Liver (tissue), 9 donors: ENCODE results near the gene PGC. TPM values are rescaled to one million over a fixed set of nuclear protein-coding genes. Genes with fewer than 3 reads are reported as not detected.

ENCODE experiments used
- DNase-seq: peaks from one replicate; pipeline ENCODE4 v3.0.0-alpha.2; 2017; ENCODE audit warnings: low spot score
- H3K27ac ChIP-seq, 2 donors: one replicate each; pipeline ENCODE4 v1.7.0; 2013; ENCODE audit warnings: inconsistent platforms in 2 of 2, low read length in 2 of 2, control low read depth in 1 of 2, low read depth in 1 of 2, mild to moderate bottlenecking in 1 of 2
- H3K27me3 ChIP-seq, 4 donors: one replicate each; pipeline versions ENCODE4 v1.6.1 to v1.7.0; 2013; ENCODE audit warnings: low read length in 3 of 4, inconsistent platforms in 1 of 4, mild to moderate bottlenecking in 1 of 4, moderate library complexity in 1 of 4; ENCODE audit not compliant: control insufficient read depth in 4 of 4, insufficient read depth in 4 of 4
- H3K36me3 ChIP-seq, 4 donors: one replicate each; pipeline versions ENCODE4 v1.6.1 to v1.7.0; 2013; ENCODE audit warnings: low read length in 3 of 4, mild to moderate bottlenecking in 3 of 4, low read depth in 1 of 4, moderate library complexity in 1 of 4; ENCODE audit not compliant: control insufficient read depth in 4 of 4, insufficient read depth in 3 of 4
- H3K4me1 ChIP-seq, 4 donors: one replicate each; pipeline versions ENCODE4 v1.6.1 to v1.7.0; 2013; ENCODE audit warnings: low read length in 3 of 4, mild to moderate bottlenecking in 3 of 4, moderate library complexity in 1 of 4; ENCODE audit not compliant: control insufficient read depth in 4 of 4, insufficient read depth in 4 of 4
- H3K4me3 ChIP-seq, 3 donors: one replicate each; pipeline versions ENCODE4 v1.6.1 to v1.7.0; 2013; ENCODE audit warnings: low read length in 3 of 3, control low read depth in 1 of 3, low read depth in 1 of 3, mild to moderate bottlenecking in 1 of 3
- H3K9ac ChIP-seq, 2 donors: one replicate each; pipeline ENCODE4 v1.7.0; 2013; ENCODE audit warnings: low read length in 2 of 2, mild to moderate bottlenecking in 2 of 2, moderate library complexity in 2 of 2, control low read depth in 1 of 2, low read depth in 1 of 2
- H3K9me3 ChIP-seq, 4 donors: one replicate each; pipeline versions ENCODE4 v1.6.1 to v1.7.0; 2013; ENCODE audit warnings: low read length in 3 of 4; ENCODE audit not compliant: control insufficient read depth in 4 of 4
- EGR1 ChIP-seq, 2 donors: IDR thresholded peaks; 2 replicates each; pipeline ENCODE4 v1.6.1; 2016 to 2018; ENCODE audit warnings: antibody characterized with exemption in 2 of 2, low read depth in 2 of 2
- FOXA2 ChIP-seq: IDR thresholded peaks from 2 replicates; pipeline ENCODE4 v1.6.1; 2016; ENCODE audit warnings: antibody characterized with exemption
- GABPA ChIP-seq, 2 donors: IDR thresholded peaks in 1 of 2; conservative IDR thresholded peaks in 1 of 2; 2 replicates each; pipeline ENCODE4 v1.6.1; 2016; ENCODE audit warnings: antibody characterized with exemption in 2 of 2, mild to moderate bottlenecking in 1 of 2, moderate library complexity in 1 of 2
- HNF4A ChIP-seq, 2 donors: conservative IDR thresholded peaks; 2 replicates each; pipeline ENCODE4 v1.6.1; 2016; ENCODE audit warnings: antibody characterized with exemption in 2 of 2, mild to moderate bottlenecking in 2 of 2
- HNF4G ChIP-seq: IDR thresholded peaks from 2 replicates; pipeline ENCODE4 v1.6.1; 2016; ENCODE audit warnings: antibody characterized with exemption
- NR2F2 ChIP-seq: IDR thresholded peaks from 2 replicates; pipeline ENCODE4 v1.6.1; 2016; ENCODE audit warnings: antibody characterized with exemption
- RAD21 ChIP-seq, 2 donors: IDR thresholded peaks; 2 replicates each; pipeline ENCODE4 v1.6.1; 2016; ENCODE audit warnings: antibody characterized with exemption in 2 of 2, mild to moderate bottlenecking in 2 of 2
- RXRA ChIP-seq, 2 donors: IDR thresholded peaks; 2 replicates each; pipeline ENCODE4 v1.6.1; 2017 to 2018; ENCODE audit warnings: antibody characterized with exemption in 2 of 2, mild to moderate bottlenecking in 1 of 2
- SP1 ChIP-seq: IDR thresholded peaks from 2 replicates; pipeline ENCODE4 v1.6.1; 2018; ENCODE audit warnings: antibody characterized with exemption, mild to moderate bottlenecking
- YY1 ChIP-seq: IDR thresholded peaks from 2 replicates; pipeline ENCODE4 v1.6.1; 2016; ENCODE audit warnings: antibody characterized with exemption, mild to moderate bottlenecking
- WGBS: extraction: QIAGEN DNeasy Blood & Tissue Kit; methylation state at CpG from one replicate; pipeline ENCODE4 v1.1.7; 2013; 5-methylcytosine and 5-hydroxymethylcytosine counted together
- polyA plus RNA-seq, 2 donors: library from polyadenylated mRNA; stranded (reverse) in 1 of 2; unstranded in 1 of 2; fragments of 200-250 nt in 1 of 2; fragments of >200 nt in 1 of 2; fragmentation: Nextera tagmentation in 1 of 2; extraction: Ambion mirVana in 1 of 2; gene quantifications; one replicate each; pipeline versions ENCODE4 v1.2.1 to v1.2.3, GENCODE V29; 2013 to 2015
- total RNA-seq, 2 donors: library from RNA; depleted of rRNA; stranded (reverse); fragments of >200 nt; gene quantifications; one replicate each; pipeline ENCODE4 v1.2.3, GENCODE V29; 2014
- TF ChIP-seq, protein P1 (sequence below): fragments of 150-350 bp; IDR thresholded peaks from 2 replicates; pipeline ENCODE4 v1.5.1; 2017; ENCODE audit warnings: improper control_type of control experiment, low read depth, low read length; ENCODE audit not compliant: missing input control
- TF ChIP-seq, protein P2 (sequence below): IDR thresholded peaks from 2 replicates; pipeline ENCODE4 v1.6.1; 2016; ENCODE audit warnings: antibody characterized with exemption
- TF ChIP-seq, protein P3 (sequence below): IDR thresholded peaks from 2 replicates; pipeline ENCODE4 v1.6.1; 2016; ENCODE audit warnings: antibody characterized with exemption
- TF ChIP-seq, protein P4 (sequence below): IDR thresholded peaks from 2 replicates; pipeline ENCODE4 v1.6.1; 2016; ENCODE audit warnings: antibody characterized with exemption
- donor health status: healthy.
- donor health status: healthy.
- donor health status: healthy.
- donor health status: healthy.
- donor health status: healthy.

The PGC gene
- total and polyA plus RNA-seq, 4 donors, result 0.05 to 0.18 TPM; not detected in 2

DNA sequence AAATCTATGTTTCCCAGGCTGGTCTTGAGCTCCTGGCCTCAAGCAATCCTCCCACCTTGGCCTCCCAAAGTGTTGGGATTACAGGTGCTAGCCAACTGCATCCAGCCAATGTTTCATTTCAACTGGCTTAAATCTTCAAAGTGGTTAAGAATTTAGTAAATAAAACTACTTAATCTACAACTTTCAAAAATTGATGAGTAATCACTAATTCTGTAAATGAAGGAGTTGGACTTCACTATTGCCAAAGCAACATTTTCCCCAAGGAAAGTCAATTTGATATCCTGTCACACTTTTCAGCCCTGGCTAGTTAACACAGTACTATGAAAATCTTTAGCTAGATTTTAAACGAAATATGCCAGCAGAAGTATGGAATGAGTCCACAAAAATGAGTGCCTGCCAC, 44.1 kb upstream of the PGC start (continued):
- TF ChIP-seq, protein P1, sequence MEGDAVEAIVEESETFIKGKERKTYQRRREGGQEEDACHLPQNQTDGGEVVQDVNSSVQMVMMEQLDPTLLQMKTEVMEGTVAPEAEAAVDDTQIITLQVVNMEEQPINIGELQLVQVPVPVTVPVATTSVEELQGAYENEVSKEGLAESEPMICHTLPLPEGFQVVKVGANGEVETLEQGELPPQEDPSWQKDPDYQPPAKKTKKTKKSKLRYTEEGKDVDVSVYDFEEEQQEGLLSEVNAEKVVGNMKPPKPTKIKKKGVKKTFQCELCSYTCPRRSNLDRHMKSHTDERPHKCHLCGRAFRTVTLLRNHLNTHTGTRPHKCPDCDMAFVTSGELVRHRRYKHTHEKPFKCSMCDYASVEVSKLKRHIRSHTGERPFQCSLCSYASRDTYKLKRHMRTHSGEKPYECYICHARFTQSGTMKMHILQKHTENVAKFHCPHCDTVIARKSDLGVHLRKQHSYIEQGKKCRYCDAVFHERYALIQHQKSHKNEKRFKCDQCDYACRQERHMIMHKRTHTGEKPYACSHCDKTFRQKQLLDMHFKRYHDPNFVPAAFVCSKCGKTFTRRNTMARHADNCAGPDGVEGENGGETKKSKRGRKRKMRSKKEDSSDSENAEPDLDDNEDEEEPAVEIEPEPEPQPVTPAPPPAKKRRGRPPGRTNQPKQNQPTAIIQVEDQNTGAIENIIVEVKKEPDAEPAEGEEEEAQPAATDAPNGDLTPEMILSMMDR, result no peak
- TF ChIP-seq NR2F2, result no peak

DNA sequence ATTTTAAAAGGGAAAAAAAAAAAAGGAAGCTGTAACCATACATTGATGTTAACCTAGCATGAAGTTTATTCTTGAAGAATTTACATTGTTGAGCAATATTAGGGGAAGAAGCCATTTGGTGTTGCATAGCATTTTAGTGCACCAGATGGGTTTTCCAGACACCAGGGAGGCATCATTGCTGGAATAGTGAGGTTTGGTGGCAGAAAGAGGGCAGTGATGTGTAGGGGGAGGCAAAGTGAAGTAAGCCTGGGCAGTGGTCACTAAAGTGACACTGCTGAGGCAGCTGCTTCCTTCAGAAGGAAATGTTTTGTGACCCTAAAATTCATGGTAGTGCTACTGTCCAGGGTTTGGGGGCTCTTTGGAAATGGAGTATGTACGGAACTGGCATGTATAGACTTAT, 42.8 kb upstream of the PGC start:
- no peak overlapping the region for H3K4me3 ChIP-seq
- H3K4me1 ChIP-seq, result peaks cover 9 to 21% (median 16%) of the 10 kb centered on the region in 4 donors
- H3K9ac ChIP-seq, result no peak overlapping the region
- WGBS, result 100% methylated on average over 1 of the region's 1 CpG
- no peaks in the 10 kb centered on the region for H3K27me3 ChIP-seq
- peaks cover 0 to 35% (median 15%) of the 10 kb centered on the region in 4 donors for H3K36me3 ChIP-seq
- no peaks in the 10 kb centered on the region for H3K9me3 ChIP-seq
- TF ChIP-seq, protein P2, sequence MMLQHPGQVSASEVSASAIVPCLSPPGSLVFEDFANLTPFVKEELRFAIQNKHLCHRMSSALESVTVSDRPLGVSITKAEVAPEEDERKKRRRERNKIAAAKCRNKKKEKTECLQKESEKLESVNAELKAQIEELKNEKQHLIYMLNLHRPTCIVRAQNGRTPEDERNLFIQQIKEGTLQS, result no peak
- TF ChIP-seq HNF4G (no peak), HNF4A (conservative IDR thresholded peaks at IDR 0.05) (no peak), EGR1 (IDR thresholded peaks at IDR 0.05; ENCODE audit: low read depth in 2 of 2) (no peak), YY1 (no peak)
- TF ChIP-seq, protein P3, sequence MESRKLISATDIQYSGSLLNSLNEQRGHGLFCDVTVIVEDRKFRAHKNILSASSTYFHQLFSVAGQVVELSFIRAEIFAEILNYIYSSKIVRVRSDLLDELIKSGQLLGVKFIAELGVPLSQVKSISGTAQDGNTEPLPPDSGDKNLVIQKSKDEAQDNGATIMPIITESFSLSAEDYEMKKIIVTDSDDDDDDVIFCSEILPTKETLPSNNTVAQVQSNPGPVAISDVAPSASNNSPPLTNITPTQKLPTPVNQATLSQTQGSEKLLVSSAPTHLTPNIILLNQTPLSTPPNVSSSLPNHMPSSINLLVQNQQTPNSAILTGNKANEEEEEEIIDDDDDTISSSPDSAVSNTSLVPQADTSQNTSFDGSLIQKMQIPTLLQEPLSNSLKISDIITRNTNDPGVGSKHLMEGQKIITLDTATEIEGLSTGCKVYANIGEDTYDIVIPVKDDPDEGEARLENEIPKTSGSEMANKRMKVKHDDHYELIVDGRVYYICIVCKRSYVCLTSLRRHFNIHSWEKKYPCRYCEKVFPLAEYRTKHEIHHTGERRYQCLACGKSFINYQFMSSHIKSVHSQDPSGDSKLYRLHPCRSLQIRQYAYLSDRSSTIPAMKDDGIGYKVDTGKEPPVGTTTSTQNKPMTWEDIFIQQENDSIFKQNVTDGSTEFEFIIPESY, result no peak
- H3K27ac ChIP-seq, result no peak overlapping the region
- DNase-seq, result no peak

DNA sequence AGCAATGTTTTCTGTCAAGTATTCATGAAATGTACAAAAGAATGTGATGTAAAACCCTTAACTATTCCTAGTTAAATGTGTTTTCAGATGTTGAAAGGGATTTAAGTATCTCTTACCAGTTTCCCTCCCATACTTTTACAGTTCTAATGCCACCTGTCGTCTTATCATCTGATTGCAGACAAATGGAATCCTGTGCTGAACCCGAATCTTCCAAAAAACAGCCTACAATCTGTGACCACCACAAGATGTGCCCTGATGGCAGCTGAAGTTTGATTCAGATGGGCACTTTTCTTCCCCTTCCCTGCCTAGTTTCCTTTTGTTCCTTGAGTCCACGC, 42.2 kb upstream of the PGC start:
- WGBS, result 74% methylated on average over 3 of the region's 3 CpGs

More for the DNA sequence above, 42.2 kb upstream of the PGC start:
- H3K4me1 ChIP-seq, result peaks cover 9 to 21% (median 16%) of the 10 kb centered on the region in 4 donors
- peaks cover 0 to 29% (median 15%) of the 10 kb centered on the region in 4 donors for H3K36me3 ChIP-seq
- no peaks in the 10 kb centered on the region for H3K27me3 ChIP-seq
- no peak for DNase-seq
- TF ChIP-seq, protein P1, result no peak
- TF ChIP-seq, protein P4, sequence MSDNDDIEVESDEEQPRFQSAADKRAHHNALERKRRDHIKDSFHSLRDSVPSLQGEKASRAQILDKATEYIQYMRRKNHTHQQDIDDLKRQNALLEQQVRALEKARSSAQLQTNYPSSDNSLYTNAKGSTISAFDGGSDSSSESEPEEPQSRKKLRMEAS, result no peak
- TF ChIP-seq HNF4G, result no peak
- TF ChIP-seq GABPA (IDR thresholded peaks at IDR 0.05 in 1 of 2, conservative IDR thresholded peaks at IDR 0.05 in 1 of 2), result no peak
- no peak for TF ChIP-seq EGR1 (IDR thresholded peaks at IDR 0.05; ENCODE audit: low read depth in 2 of 2)
- TF ChIP-seq, protein P3, result no peak
- no peak for TF ChIP-seq RXRA (IDR thresholded peaks at IDR 0.05)
- no peak for TF ChIP-seq NR2F2
- no peak for TF ChIP-seq HNF4A (conservative IDR thresholded peaks at IDR 0.05)
- TF ChIP-seq RAD21 (IDR thresholded peaks at IDR 0.05), result no peak
- no peak for TF ChIP-seq FOXA2
- no peak for TF ChIP-seq YY1
- TF ChIP-seq SP1, result no peak
- H3K4me3 ChIP-seq, result no peak overlapping the region
- H3K9ac ChIP-seq, result no peak overlapping the region
- no peak overlapping the region for H3K27ac ChIP-seq
- H3K9me3 ChIP-seq, result no peaks in the 10 kb centered on the region
